ENCODE results near the gene UBE2A.

- TF ChIP-seq, protein P1, sequence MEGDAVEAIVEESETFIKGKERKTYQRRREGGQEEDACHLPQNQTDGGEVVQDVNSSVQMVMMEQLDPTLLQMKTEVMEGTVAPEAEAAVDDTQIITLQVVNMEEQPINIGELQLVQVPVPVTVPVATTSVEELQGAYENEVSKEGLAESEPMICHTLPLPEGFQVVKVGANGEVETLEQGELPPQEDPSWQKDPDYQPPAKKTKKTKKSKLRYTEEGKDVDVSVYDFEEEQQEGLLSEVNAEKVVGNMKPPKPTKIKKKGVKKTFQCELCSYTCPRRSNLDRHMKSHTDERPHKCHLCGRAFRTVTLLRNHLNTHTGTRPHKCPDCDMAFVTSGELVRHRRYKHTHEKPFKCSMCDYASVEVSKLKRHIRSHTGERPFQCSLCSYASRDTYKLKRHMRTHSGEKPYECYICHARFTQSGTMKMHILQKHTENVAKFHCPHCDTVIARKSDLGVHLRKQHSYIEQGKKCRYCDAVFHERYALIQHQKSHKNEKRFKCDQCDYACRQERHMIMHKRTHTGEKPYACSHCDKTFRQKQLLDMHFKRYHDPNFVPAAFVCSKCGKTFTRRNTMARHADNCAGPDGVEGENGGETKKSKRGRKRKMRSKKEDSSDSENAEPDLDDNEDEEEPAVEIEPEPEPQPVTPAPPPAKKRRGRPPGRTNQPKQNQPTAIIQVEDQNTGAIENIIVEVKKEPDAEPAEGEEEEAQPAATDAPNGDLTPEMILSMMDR (IDR thresholded peaks at IDR 0.05), result no peak
- TF ChIP-seq POLR2AphosphoS5 (IDR thresholded peaks at IDR 0.05) (no peak), EP300 (IDR thresholded peaks at IDR 0.05) (no peak), POLR2A (IDR thresholded peaks at IDR 0.05) (no peak)
Observed at GRCh38 chrX:119625843-119626242, 51.5 kb downstream of the UBE2A start.

Data from stomach (tissue), 4 donors.